HG03135 (cell line): Measurements from ENCODE around the gene CENATAC.
"Not testable (repeated sequence)": the region's sequence is repeated elsewhere in the genome, so short reads cannot be mapped to it uniquely, and the experiment has no call there.

Experiments
- ATAC-seq: cut with Tn5 transposase; IDR thresholded peaks from one replicate; pipeline ENCODE4 v1.9.1; 2021; ENCODE audit warnings: mild to moderate bottlenecking, moderate library complexity; ENCODE audit not compliant: unreplicated experiment

Gene CENATAC

GRCh38 chr11:119025978-119026766 lies 28.2 kb downstream of the CENATAC start:
- no peak for ATAC-seq

GRCh38 chr11:119026970-119027369 lies 29.0 kb downstream of the CENATAC start:
- ATAC-seq = no peak

- ATAC-seq = no peak
These were observed 29.8 kb downstream of the CENATAC start for GRCh38 chr11:119027561-119028345.

GRCh38 chr11:119028346-119029068 lies 30.6 kb downstream of the CENATAC start:
- ATAC-seq = no peak

GRCh38 chr11:119029069-119029339 lies 31.1 kb downstream of the CENATAC start:
- no peak for ATAC-seq

- peak; percentile 3 for ATAC-seq
These were observed 31.5 kb downstream of the CENATAC start for GRCh38 chr11:119029340-119030028.

- peak; percentile 12 for ATAC-seq
These were observed 32.0 kb downstream of the CENATAC start for GRCh38 chr11:119030029-119030328.

GRCh38 chr11:119030329-119031047 lies 32.5 kb downstream of the CENATAC start, which contains the start of gene SLC37A4:
Gene SLC37A4 (minus strand): TSS chr11:119030877.
- peak; percentile 86 for ATAC-seq

GRCh38 chr11:119031912-119032280 lies 34.0 kb downstream of the CENATAC start:
- no peak for ATAC-seq

- not testable (repeated sequence) for ATAC-seq
These were observed 35.5 kb downstream of the CENATAC start for GRCh38 chr11:119033421-119033820.

- ATAC-seq = no peak
These were observed 36.9 kb downstream of the CENATAC start for GRCh38 chr11:119034813-119035212.

GRCh38 chr11:119038884-119039283 lies 40.9 kb downstream of the CENATAC start:
- no peak for ATAC-seq

GRCh38 chr11:119039471-119039870 lies 41.5 kb downstream of the CENATAC start:
- ATAC-seq = not testable (repeated sequence)

- no peak for ATAC-seq
These were observed 44.0 kb downstream of the CENATAC start for GRCh38 chr11:119041821-119042514.

GRCh38 chr11:119042927-119043326 lies 45.0 kb downstream of the CENATAC start:
- ATAC-seq = no peak

GRCh38 chr11:119044708-119045107 lies 46.8 kb downstream of the CENATAC start:
- no peak for ATAC-seq

GRCh38 chr11:119046489-119046888 lies 48.6 kb downstream of the CENATAC start:
- ATAC-seq = no peak

GRCh38 chr11:119047205-119047604 lies 49.3 kb downstream of the CENATAC start:
- ATAC-seq = no peak

GRCh38 chr11:119048644-119049043 lies 50.7 kb downstream of the CENATAC start:
- ATAC-seq = no peak

GRCh38 chr11:119049081-119049480 lies 51.1 kb downstream of the CENATAC start:
- ATAC-seq = no peak
